Activated CD8-positive, alpha-beta memory T cell treated with anti-CD3 and anti-CD28 coated beads, Interleukin-2, amount 50 U/mL, for 24 hours (primary cell): ENCODE data around the gene TACR1.
"Not testable (repeated sequence)": the region's sequence is repeated elsewhere in the genome, so short reads cannot be mapped to it uniquely, and the experiment has no call there.

ENCODE experiments used
- DNase-seq: peaks from one replicate; pipeline ENCODE4 v3.0.0-alpha.2; 2020; ENCODE audit errors: extremely low read depth

TACR1 gene

GRCh38 chr2:75199428-75200011 is at the start of gene TACR1:
Gene TACR1, minus strand, starts transcription at chr2:75199520. Its CDS starts 586 bp downstream, at chr2:75198934.
- DNase-seq, result no peak

GRCh38 chr2:75248581-75248980 is 49.3 kb upstream of the TACR1 start:
- DNase-seq, result not testable (repeated sequence)

GRCh38 chr2:75246441-75247167 is 47.3 kb upstream of the TACR1 start:
- DNase-seq, result no peak

GRCh38 chr2:75243219-75243618 is 43.9 kb upstream of the TACR1 start:
- DNase-seq, result no peak

- DNase-seq, result no peak
These were observed 42.4 kb upstream of the TACR1 start for GRCh38 chr2:75241696-75242095.

- no peak for DNase-seq
These were observed 39.5 kb upstream of the TACR1 start for GRCh38 chr2:75238670-75239330.

- DNase-seq, result no peak
These were observed 38.0 kb upstream of the TACR1 start for GRCh38 chr2:75237296-75237695.

- no peak for DNase-seq
These were observed 34.6 kb upstream of the TACR1 start for GRCh38 chr2:75233965-75234364.

GRCh38 chr2:75226617-75227016 is 27.3 kb upstream of the TACR1 start:
- no peak for DNase-seq

- no peak for DNase-seq
These were observed 26.8 kb upstream of the TACR1 start for GRCh38 chr2:75226099-75226498.

- no peak for DNase-seq
These were observed 25.3 kb upstream of the TACR1 start for GRCh38 chr2:75224636-75225094.

GRCh38 chr2:75222527-75222926 is 23.2 kb upstream of the TACR1 start:
- no peak for DNase-seq

- no peak for DNase-seq
These were observed 22.5 kb upstream of the TACR1 start for GRCh38 chr2:75221862-75222261.

- DNase-seq, result not testable (repeated sequence)
These were observed 19.9 kb upstream of the TACR1 start for GRCh38 chr2:75219213-75219612.

- no peak for DNase-seq
These were observed 12.0 kb upstream of the TACR1 start for GRCh38 chr2:75211266-75211770.

GRCh38 chr2:75210409-75210808 is 11.1 kb upstream of the TACR1 start:
- no peak for DNase-seq

GRCh38 chr2:75208738-75209137 is 9.4 kb upstream of the TACR1 start:
- no peak for DNase-seq

- DNase-seq, result no peak
These were observed 5.5 kb upstream of the TACR1 start for GRCh38 chr2:75204833-75205232.

GRCh38 chr2:75202359-75202758 is 3.0 kb upstream of the TACR1 start:
- DNase-seq, result no peak

GRCh38 chr2:75200140-75201096 is 1.1 kb upstream of the TACR1 start:
- DNase-seq, result no peak

GRCh38 chr2:75195076-75195691 is 4.1 kb downstream of the TACR1 start:
- no peak for DNase-seq
